Measurements from ENCODE around the gene PMF1.

- TF ChIP-seq CTCF (IDR thresholded peaks at IDR 0.05; ENCODE audit: low read length), result no peak
- TF ChIP-seq EZH2 (IDR thresholded peaks at IDR 0.05; ENCODE audit: borderline replicate concordance, low read length), result no peak
These were observed 67.0 kb downstream of the PMF1 start for GRCh38 chr1:156279837-156280236.

Data from OCI-LY1 (cell line).